ENCODE measurements around the gene CYB5R4.

GRCh38 chr6:83867527-83868161 lies 8.2 kb downstream of the CYB5R4 start:
- TF ChIP-seq CTCF (IDR thresholded peaks at IDR 0.05) (no peak), EZH2 (IDR thresholded peaks at IDR 0.05; ENCODE audit: borderline replicate concordance, insufficient read depth, low read depth, low read length, poor library complexity, severe bottlenecking) (no peak)
